IMR-90 (cell line): ENCODE measurements around the gene ZFTA. TPM values are rescaled to one million over a fixed set of nuclear protein-coding genes. Genes with fewer than 3 reads are reported as not detected.

ENCODE experiments used
- ATAC-seq: fragments of 200-7000 bp; cut with Tn5 transposase; 2 replicates; pipeline ENCODE4 v1.9.1; 2020; ENCODE audit warnings: low read depth, mild to moderate bottlenecking, moderate library complexity
- BruUV-seq: library from RNA; stranded (reverse); fragments of 400-500 nt; replicated peaks from 2 replicates; lab custom pipeline; 2021; lab: Mats Ljungman, UMichigan
- CTCF ChIA-PET: fragments of 300-600 bp; formaldehyde crosslinking; extraction: SDS; loops from one replicate; lab custom pipeline; 2021; ENCODE audit warnings: antibody characterized with exemption; lab: Yijun Ruan, JAX
- POLR2A ChIA-PET: fragments of 300-600 bp; sonication (Branson Sonifier 250); formaldehyde crosslinking; loops from one replicate; lab custom pipeline; 2022; ENCODE audit warnings: antibody characterized with exemption; ENCODE audit not compliant: unreplicated experiment; lab: Charles Lee
- DNase-seq: peaks from one replicate; pipeline ENCODE4 v3.0.0; 2013
- H2AFZ ChIP-seq: replicated peaks from 2 replicates; pipeline ENCODE3; 2013; ENCODE audit warnings: low read length, mild to moderate bottlenecking; ENCODE audit not compliant: poor library complexity
- H2AK5ac ChIP-seq: 2 replicates; pipeline ENCODE4 v1.6.1; 2013; ENCODE audit warnings: low read depth, low read length, inconsistent platforms
- H2AK9ac ChIP-seq: replicated peaks from 2 replicates; pipeline ENCODE3; 2013; ENCODE audit warnings: mild to moderate bottlenecking, low read depth, low read length, moderate library complexity; ENCODE audit not compliant: poor library complexity
- H2BK120ac ChIP-seq: 2 replicates; pipeline ENCODE4 v1.6.1; 2013; ENCODE audit warnings: low read depth, low read length, inconsistent platforms
- H2BK15ac ChIP-seq: 3 replicates; pipeline ENCODE4 v1.6.1; 2013; ENCODE audit warnings: low read depth, low read length, inconsistent platforms
- H2BK20ac ChIP-seq: 2 replicates; pipeline ENCODE4 v1.6.1; 2013; ENCODE audit warnings: low read depth, mild to moderate bottlenecking, inconsistent platforms, low read length, moderate library complexity
- H2BK5ac ChIP-seq: 2 replicates; pipeline ENCODE4 v1.6.1; 2013; ENCODE audit warnings: mild to moderate bottlenecking, low read depth, low read length, inconsistent platforms; ENCODE audit not compliant: poor library complexity, severe bottlenecking
- H3K14ac ChIP-seq: replicated peaks from 2 replicates; pipeline ENCODE4 v1.6.1; 2013; ENCODE audit warnings: low read depth, low read length, inconsistent platforms
- H3K18ac ChIP-seq: 2 replicates; pipeline ENCODE4 v1.6.1; 2013; ENCODE audit warnings: low read depth, low read length, control low read depth
- H3K23ac ChIP-seq: 2 replicates; pipeline ENCODE4 v1.6.1; 2013; ENCODE audit warnings: low read depth, low read length, inconsistent platforms
- H3K27ac ChIP-seq: 2 replicates; pipeline ENCODE4 v1.5.1; 2013; ENCODE audit warnings: mild to moderate bottlenecking, control low read depth, low read length; ENCODE audit not compliant: insufficient read depth
- H3K27me3 ChIP-seq: 2 replicates; pipeline ENCODE4 v1.6.1; 2013; ENCODE audit warnings: low read length; ENCODE audit not compliant: control insufficient read depth, insufficient read depth
- H3K36me3 ChIP-seq: 2 replicates; pipeline ENCODE4 v1.6.1; 2013; ENCODE audit warnings: low read length, mixed read lengths; ENCODE audit not compliant: control insufficient read depth, insufficient read depth
- H3K4ac ChIP-seq: 2 replicates; pipeline ENCODE4 v1.6.1; 2013; ENCODE audit warnings: low read depth, low read length, inconsistent platforms
- H3K4me1 ChIP-seq: 2 replicates; pipeline ENCODE4 v1.6.1; 2013; ENCODE audit warnings: low read length, mixed read lengths; ENCODE audit not compliant: control insufficient read depth, insufficient read depth
- H3K4me2 ChIP-seq: 2 replicates; pipeline ENCODE4 v1.6.1; 2013; ENCODE audit warnings: low read depth, mild to moderate bottlenecking, control low read depth, low read length, moderate library complexity
- H3K4me3 ChIP-seq: 2 replicates; pipeline ENCODE4 v1.5.1; 2013; ENCODE audit warnings: low read depth, mild to moderate bottlenecking, control low read depth, low read length, moderate library complexity; ENCODE audit not compliant: insufficient read depth
- H3K56ac ChIP-seq: 2 replicates; pipeline ENCODE4 v1.6.1; 2013; ENCODE audit warnings: low read length, inconsistent platforms; ENCODE audit not compliant: insufficient read depth; ENCODE audit errors: extremely low read depth
- H3K79me1 ChIP-seq, 2 experiments: 2 replicates each; pipeline ENCODE4 v1.6.1; 2013; ENCODE audit warnings: low read length in 2 of 2, inconsistent platforms in 1 of 2, low read depth in 1 of 2
- H3K9ac ChIP-seq: 2 replicates; pipeline ENCODE4 v1.6.1; 2013; ENCODE audit warnings: low read depth, low read length, control low read depth
- H3K9me1 ChIP-seq: 2 replicates; pipeline ENCODE4 v1.6.1; 2013; ENCODE audit warnings: low read length, inconsistent platforms; ENCODE audit not compliant: insufficient read depth
- H3K9me3 ChIP-seq: 2 replicates; pipeline ENCODE4 v1.6.1; 2013; ENCODE audit warnings: low read length; ENCODE audit not compliant: control insufficient read depth, insufficient read depth
- H4K20me1 ChIP-seq: 2 replicates; pipeline ENCODE4 v1.6.1; 2013; ENCODE audit warnings: low read length, inconsistent platforms; ENCODE audit not compliant: insufficient read depth
- H4K5ac ChIP-seq: 2 replicates; pipeline ENCODE4 v1.6.1; 2013; ENCODE audit warnings: mild to moderate bottlenecking, low read depth, low read length, control low read depth
- H4K8ac ChIP-seq, 2 experiments: 2 replicates each; pipeline ENCODE4 v1.6.1; 2013; ENCODE audit warnings: low read depth in 2 of 2, low read length in 2 of 2, control low read depth in 1 of 2, inconsistent platforms in 1 of 2
- H4K91ac ChIP-seq: 2 replicates; pipeline ENCODE4 v1.6.1; 2013; ENCODE audit warnings: low read depth, low read length, inconsistent platforms; ENCODE audit not compliant: insufficient read depth
- RAD21 ChIP-seq: IDR thresholded peaks from 2 replicates; pipeline ENCODE4 v1.6.1; 2012; ENCODE audit warnings: low read length, improper control_type of control experiment
- SMC3 ChIP-seq: fragments of 150-350 bp; IDR thresholded peaks from 2 replicates; pipeline ENCODE4 v1.6.1; 2016; ENCODE audit warnings: low read depth, mild to moderate bottlenecking, antibody characterized with exemption, low read length, moderate library complexity
- WGBS, 2 experiments: methylation state at CpG; one replicate each; pipeline versions ENCODE4 v1.1.5 to v1.1.7; 2013; ENCODE audit warnings: missing lambda C conversion rate in 2 of 2; ENCODE audit not compliant: insufficient read length in 1 of 2; ENCODE audit errors: extremely low coverage in 2 of 2; 5-methylcytosine and 5-hydroxymethylcytosine counted together
- dilution Hi-C: fragments of 300-500 bp; cut with HindIII; formaldehyde crosslinking; loops from one replicate; pipeline ENCODE4 v1.14.3; 2018; ENCODE audit warnings: low sequenced_read_pairs; ENCODE audit not compliant: unreplicated experiment
- in situ Hi-C: fragments of 300-500 bp; cut with MboI; formaldehyde crosslinking; loops from 3 replicates; pipeline ENCODE4 v1.14.3; 2019; ENCODE audit warnings: low sequenced_read_pairs, inconsistent platforms, mixed read lengths
- intact Hi-C: fragments of 100-400 bp; cut with micrococcal nuclease; formaldehyde crosslinking; loops from 2 replicates; pipeline ENCODE4 v1.10.0; 2022
- polyA plus RNA-seq, 3 experiments: library from polyadenylated mRNA; depleted of rRNA; stranded (reverse); fragments of >200 nt; gene quantifications; 2 replicates each; pipeline ENCODE4 v1.2.3, GENCODE V29; 2012; ENCODE audit warnings: low replicate concordance in 1 of 3
- total RNA-seq: library from RNA; depleted of rRNA; stranded (reverse); fragments of >200 nt; gene quantifications from 2 replicates; pipeline ENCODE4 v1.2.3, GENCODE V29; 2012
- TF ChIP-seq, protein P1 (sequence below): conservative IDR thresholded peaks from 2 replicates; pipeline ENCODE4 v1.5.1; 2012; ENCODE audit warnings: mild to moderate bottlenecking, low read depth, low read length, improper control_type of control experiment
- TF ChIP-seq, protein P2 (sequence below): fragments of 150-350 bp; IDR thresholded peaks from 2 replicates; pipeline ENCODE4 v1.6.1; 2016; ENCODE audit warnings: low read depth, mild to moderate bottlenecking, low read length, moderate library complexity, borderline replicate concordance

The ZFTA gene
- total and polyA plus RNA-seq, 2 of the 4 experiments (the other 2 are of a cell fraction): 5.4 to 8.1 TPM

DNA sequence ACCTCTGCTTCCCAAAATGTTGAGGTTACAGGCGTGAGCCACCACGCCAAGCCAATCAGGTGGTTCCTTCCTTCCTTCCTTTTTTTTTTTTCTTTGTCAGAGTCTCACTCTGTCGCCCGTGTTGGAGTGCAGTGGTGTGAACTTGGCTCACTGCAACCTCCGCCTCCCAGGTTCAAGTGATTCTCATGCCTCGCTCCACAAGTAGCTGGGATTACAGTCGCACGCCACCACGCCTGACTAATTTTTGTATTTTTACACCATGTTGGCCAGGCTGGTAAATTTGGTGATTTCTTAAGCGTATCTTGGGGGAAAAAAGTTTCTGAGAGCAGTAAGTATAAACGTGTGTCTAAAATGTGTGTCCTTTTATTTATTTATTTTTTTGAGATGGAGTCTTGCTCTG lies 26.5 kb upstream of the ZFTA start:
- no TSS peak for BruUV-seq
- Histone ChIP-seq H3K18ac (no peak overlapping the region), H3K4me3 (no peak overlapping the region), H4K5ac (no peak overlapping the region), H3K4ac (no peak overlapping the region), H3K27me3 (no peaks in the 10 kb centered on the region), H4K20me1 (no peaks in the 10 kb centered on the region), H2BK20ac (no peak overlapping the region), H3K9me3 (peaks cover 10% of the 10 kb centered on the region), H3K9me1 (no peaks in the 10 kb centered on the region), H3K23ac (no peak overlapping the region), H2BK120ac (no peak overlapping the region), H3K27ac (no peak overlapping the region), H3K79me1 (no peaks in the 10 kb centered on the region), H2AK9ac (no peak overlapping the region), H2BK5ac (no peak overlapping the region), H2BK15ac (no peak overlapping the region), H3K4me1 (no peaks in the 10 kb centered on the region), H3K36me3 (no peaks in the 10 kb centered on the region), H3K4me2 (no peak overlapping the region), H2AFZ (no peak overlapping the region), H2AK5ac (no peak overlapping the region), H3K9ac (no peak overlapping the region), H3K14ac (no peak overlapping the region), H4K8ac (no peak overlapping the region), H3K56ac (no peak overlapping the region), H4K91ac (no peak overlapping the region)
- DNase-seq (no peak), ATAC-seq (no peak)
- TF ChIP-seq SMC3 (no peak), RAD21 (no peak)
- TF ChIP-seq, protein P1, sequence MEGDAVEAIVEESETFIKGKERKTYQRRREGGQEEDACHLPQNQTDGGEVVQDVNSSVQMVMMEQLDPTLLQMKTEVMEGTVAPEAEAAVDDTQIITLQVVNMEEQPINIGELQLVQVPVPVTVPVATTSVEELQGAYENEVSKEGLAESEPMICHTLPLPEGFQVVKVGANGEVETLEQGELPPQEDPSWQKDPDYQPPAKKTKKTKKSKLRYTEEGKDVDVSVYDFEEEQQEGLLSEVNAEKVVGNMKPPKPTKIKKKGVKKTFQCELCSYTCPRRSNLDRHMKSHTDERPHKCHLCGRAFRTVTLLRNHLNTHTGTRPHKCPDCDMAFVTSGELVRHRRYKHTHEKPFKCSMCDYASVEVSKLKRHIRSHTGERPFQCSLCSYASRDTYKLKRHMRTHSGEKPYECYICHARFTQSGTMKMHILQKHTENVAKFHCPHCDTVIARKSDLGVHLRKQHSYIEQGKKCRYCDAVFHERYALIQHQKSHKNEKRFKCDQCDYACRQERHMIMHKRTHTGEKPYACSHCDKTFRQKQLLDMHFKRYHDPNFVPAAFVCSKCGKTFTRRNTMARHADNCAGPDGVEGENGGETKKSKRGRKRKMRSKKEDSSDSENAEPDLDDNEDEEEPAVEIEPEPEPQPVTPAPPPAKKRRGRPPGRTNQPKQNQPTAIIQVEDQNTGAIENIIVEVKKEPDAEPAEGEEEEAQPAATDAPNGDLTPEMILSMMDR: no peak
- TF ChIP-seq, protein P2, sequence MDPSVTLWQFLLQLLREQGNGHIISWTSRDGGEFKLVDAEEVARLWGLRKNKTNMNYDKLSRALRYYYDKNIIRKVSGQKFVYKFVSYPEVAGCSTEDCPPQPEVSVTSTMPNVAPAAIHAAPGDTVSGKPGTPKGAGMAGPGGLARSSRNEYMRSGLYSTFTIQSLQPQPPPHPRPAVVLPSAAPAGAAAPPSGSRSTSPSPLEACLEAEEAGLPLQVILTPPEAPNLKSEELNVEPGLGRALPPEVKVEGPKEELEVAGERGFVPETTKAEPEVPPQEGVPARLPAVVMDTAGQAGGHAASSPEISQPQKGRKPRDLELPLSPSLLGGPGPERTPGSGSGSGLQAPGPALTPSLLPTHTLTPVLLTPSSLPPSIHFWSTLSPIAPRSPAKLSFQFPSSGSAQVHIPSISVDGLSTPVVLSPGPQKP: no peak
- 78% methylated on average over 3 of the region's 11 CpGs; no CpG with 5 or more reads in 1 of the 2 experiments for WGBS, 2 experiments
- dilution Hi-C loops (no loop called here), intact Hi-C loops (no loop called here), in situ Hi-C loops (no loop called here)
- ChIA-PET CTCF (no interaction called here), POLR2A (no interaction called here)
